ENCODE measurements around the gene TNNT2.

Gene TNNT2

GRCh38 chr1:201354151-201354900, 23.2 kb downstream of the TNNT2 start:
- DNase-seq, result no peak

GRCh38 chr1:201353186-201353940, 24.1 kb downstream of the TNNT2 start:
- DNase-seq, result no peak

GRCh38 chr1:201351617-201352016, 25.9 kb downstream of the TNNT2 start:
- no peak for DNase-seq

GRCh38 chr1:201350884-201351283, 26.6 kb downstream of the TNNT2 start:
- no peak for DNase-seq

GRCh38 chr1:201350361-201350725, 27.1 kb downstream of the TNNT2 start:
- DNase-seq, result no peak

- no peak for DNase-seq
These were observed 28.4 kb downstream of the TNNT2 start for GRCh38 chr1:201349092-201349491.

GRCh38 chr1:201348211-201348566, 29.3 kb downstream of the TNNT2 start:
- DNase-seq, result no peak

- no peak for DNase-seq
These were observed 29.8 kb downstream of the TNNT2 start for GRCh38 chr1:201347498-201348210.

- DNase-seq, result no peak
These were observed 30.5 kb downstream of the TNNT2 start for GRCh38 chr1:201346987-201347386.

DNA sequence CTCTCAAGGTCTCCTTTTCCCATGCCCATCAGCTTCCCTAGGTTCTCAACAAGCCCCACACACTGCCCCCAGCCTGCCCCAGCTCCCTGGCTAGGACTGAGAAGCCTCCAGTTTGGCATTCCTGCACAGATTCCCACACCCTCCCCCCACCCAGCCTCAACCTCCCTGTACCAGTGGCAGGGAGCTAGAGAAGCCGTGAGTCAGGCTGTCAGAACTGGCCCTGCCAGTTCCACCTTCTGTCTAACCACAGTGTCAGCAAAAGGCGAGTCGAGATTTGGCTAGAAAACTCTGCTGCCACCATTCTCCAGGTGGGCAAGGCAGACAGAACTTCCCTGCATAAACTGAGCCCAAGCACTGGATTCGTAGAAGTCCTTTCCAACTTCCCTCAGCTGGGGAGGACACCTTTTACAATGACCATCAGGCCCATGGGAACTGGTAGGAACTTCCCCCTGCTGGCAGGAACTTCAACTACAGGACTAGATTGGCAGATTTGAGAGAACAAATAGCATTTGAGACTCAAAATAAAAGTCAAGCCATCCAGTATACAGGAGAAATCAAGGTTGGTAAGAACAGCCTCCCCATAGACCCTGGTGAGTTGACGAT, 31.0 kb downstream of the TNNT2 start:
- DNase-seq, result no peak

DNA sequence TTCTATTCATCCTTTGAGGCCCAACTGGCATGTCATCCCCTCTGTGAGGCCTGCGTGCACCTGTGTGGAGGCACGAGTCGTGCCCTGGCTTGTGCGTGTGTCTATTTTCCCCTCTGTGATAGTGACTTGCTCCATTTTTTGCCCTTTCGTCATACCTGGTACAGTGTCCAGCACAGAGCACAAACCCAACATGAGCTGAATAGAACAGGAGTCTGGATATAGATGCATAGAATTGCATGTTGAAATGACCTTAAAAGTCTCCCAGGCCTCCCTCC, 32.5 kb downstream of the TNNT2 start:
- DNase-seq, result no peak

DNA sequence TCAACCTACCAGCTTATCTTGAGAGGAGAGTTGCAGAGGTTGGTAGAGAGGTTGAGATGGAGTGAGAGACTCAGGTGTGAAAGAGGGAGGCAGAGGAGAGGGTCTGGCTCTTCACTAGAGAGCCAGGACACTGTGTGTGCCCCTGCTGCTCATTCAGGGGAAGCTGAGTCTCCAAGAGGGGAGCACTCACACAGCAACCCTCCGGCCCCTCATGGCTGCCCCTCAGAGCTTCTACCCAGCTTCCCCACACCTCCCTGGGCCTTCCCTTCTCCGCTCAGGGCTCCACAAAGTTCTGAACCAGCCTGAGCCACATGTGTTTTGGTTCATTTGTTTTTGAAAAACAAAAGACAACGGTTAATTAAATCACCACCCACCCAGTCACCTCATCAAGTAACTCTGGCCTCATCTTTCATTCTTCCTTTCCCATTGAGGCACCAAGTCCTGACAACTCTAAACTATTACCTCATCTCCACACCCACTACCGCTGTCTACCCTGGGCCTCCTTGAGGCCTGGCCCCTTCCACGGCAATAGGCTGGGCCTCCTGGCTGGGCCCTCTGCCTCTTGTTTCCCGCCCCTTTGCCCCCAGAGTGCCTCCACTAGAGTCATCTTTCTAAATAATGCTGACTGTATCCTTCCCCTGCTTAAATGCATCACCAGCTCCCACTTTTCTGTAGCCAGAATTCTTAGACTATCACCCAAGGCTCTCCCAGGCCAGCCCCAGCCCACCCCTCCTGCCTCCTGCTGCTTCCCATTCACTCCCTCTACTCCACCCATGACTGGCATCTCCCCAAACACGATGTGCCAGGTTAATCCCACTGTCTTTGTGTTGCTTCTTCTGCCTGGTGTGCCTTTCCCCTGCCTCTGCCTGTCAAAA, 33.0 kb downstream of the TNNT2 start:
- DNase-seq, result no peak

- DNase-seq, result no peak
These were observed 36.1 kb downstream of the TNNT2 start for GRCh38 chr1:201341377-201341776.

DNA sequence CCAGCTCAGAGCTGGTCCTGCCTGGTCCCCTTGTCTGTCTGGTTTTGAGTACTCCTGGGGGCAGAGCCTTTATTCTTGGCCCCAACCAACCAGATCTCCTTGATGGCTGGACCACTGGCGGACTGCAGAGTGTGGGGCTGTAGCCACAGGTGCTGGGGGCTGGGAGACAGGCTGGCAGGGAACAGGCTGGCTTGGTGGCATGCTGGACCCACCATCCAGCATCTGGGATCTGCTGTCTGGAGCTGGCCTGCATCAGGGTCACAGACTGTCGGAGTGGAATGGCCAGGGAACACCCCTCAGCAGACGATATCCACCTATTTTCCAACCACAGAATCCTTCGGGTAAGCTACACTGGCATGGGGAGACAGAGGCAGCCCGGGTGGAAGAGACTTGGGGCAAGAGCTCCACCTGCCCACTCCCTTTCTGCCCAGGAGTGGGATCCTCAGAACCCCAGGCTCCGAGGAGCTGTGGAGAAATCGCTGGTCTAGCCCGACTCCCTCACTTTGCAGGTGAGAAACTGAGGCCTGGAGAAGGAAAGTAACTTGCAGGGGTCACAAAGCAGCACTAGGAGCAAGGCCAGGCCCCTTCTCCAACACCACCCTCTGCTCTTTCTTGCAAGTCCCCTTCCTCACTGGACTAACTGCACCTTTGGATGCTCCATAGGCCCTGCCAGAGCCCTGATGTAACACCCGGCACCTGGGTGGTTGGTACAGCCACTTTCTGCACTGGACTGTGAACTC, 40.6 kb downstream of the TNNT2 start:
- DNase-seq, result no peak

- DNase-seq, result no peak
These were observed 41.6 kb downstream of the TNNT2 start for GRCh38 chr1:201335901-201336300.

DNA sequence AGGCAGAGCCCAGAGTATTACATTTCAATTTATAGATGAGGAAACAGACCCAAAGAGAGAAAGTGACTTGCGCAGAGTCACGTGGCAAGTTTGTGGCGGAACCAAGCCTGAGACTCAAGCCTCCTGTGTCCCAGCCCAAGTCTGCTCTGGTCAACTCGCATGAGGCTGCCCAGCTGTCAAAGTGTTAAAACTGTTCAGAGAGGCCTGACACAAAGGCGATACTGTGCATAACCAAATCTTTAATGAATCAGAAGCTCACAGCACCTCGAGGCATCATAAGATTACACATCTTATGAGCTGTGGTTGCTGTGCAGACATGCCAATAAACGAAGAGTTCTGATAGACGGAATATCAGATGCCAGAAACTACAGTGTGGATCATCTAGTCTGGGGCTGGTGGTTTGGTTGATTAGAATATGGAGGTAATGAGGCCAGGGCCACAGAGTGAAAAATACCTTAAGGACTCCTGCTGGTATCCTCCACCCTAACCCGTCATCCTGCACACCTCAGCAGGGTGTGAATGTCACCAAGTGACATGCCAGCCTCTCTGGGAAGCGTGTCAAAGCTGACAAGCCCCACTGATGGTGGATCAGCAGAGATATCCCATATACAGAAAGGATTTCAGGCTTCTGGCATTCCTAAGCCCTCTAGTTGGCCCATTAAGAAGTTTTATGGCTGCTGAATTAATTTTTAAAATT, 42.2 kb downstream of the TNNT2 start:
- DNase-seq, result no peak

GRCh38 chr1:201334325-201335173, 42.9 kb downstream of the TNNT2 start:
- DNase-seq, result no peak

- no peak for DNase-seq
These were observed 44.7 kb downstream of the TNNT2 start for GRCh38 chr1:201332616-201333335.

GRCh38 chr1:201332021-201332420, 45.5 kb downstream of the TNNT2 start:
- no peak for DNase-seq

GRCh38 chr1:201331166-201331565, 46.3 kb downstream of the TNNT2 start:
- no peak for DNase-seq

Data from GF-D8 (cell line).